GM12874 (cell line): ENCODE measurements around the gene TSC2.
A peak's percentile ranks its signal among the peaks of the same experiment; 100 is the strongest.

Experiments
- CTCF ChIP-seq: IDR thresholded peaks from 2 replicates; pipeline ENCODE4 v1.5.1; 2011; ENCODE audit warnings: low read depth, mild to moderate bottlenecking, control low read depth, low read length, moderate library complexity; ENCODE audit not compliant: insufficient read depth

The TSC2 gene

GRCh38 chr16:2046893-2047329, 874 bp upstream of the TSC2 start:
- no peak for TF ChIP-seq CTCF

DNA sequence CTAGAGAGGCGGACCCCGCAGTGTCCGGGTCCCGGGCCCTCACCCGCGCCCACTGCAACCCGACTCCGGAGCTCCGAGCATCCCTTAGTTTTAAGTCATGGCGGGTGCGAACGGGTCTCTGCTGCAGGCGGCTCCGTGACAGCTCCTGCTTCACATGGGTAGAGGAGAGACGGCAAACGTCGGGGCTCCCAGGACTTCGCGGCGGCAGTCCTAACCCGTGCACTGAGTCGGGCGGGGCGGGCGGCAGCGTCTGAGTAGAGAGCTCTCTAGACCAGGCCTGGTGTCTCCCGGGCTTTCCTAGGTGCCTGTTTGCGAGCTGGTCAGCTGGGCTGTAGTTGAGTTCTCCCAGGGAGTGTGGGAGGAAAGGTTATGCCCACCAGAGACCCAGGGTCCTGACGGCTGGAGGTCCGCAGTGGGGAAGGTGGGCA, 345 bp downstream of the TSC2 start:
- no peak for TF ChIP-seq CTCF

GRCh38 chr16:2053211-2053610, 5.4 kb downstream of the TSC2 start:
- no peak for TF ChIP-seq CTCF

DNA sequence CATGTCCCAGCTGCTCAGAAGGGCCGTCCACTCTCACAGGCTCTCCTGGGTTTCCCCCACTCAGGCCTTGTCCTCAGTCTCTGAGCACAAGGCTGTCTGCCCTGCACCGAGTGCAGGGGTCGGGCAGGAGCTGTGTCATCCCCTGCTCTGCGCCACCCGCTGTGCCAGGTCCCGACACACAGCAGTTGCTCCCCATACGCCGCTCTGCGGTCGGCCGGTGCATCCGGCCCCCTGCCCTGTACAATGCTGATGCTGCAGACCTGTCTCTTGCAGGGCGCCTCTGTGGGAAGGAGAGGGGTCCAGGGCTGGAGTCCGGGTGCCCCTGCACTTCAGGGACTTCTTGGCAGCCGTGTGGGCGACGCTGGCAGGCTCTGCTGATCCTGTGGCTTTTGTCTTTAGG, 6.1 kb downstream of the TSC2 start:
- no peak for TF ChIP-seq CTCF

DNA sequence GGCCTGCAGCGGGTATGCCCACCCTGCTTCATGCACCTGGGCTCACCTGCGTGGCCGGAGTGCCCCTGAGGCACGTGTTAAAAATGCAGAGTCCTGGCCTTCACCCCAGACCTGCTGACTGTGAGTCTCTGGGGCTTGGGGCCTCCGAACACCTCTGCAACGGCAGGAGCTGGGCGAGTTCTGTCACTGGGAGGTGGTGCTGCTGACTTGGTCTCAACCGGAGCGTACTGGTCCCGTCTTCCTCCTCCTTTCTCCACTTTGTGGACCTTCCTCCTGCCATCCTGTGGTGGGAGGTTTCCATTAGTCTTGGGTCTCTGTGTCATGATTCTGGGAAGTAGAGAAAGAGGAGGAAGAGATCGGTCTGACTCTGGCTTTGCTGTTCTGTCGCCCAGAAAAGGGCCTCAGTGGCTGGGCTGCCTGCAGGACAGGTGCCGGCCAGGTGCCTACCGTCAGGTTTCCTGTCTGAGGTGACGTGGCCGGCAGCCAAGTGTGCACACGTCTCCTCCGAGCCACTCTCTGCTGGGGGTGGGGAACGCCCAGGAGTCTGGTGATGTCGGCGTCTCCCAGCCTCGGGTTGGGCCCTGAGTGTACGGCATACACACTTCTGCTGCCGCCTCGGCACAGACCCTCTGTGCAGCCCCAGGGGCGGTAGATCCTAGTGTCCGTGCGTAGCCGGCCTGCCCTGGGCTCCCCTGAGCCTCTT, 6.9 kb downstream of the TSC2 start:
- TF ChIP-seq CTCF, result no peak

DNA sequence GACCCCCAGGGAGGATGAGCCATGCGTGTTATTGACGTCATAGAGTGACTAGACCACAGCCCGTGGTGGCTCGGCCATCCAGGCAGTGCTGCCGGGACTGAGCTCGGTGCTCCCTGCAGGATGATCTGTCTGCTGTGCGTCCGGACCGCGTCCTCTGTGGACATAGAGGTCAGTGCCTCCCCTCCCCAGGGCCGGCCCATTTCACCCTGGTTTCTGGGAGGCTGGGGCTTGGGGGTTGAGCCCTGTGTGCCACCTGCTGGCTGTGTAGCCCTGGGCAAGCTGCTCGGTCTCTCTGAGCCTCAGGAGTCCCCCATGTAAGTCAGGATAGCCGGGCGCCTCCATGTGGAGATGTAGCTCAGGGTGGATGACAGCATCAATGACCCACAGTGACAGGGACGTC, 8.3 kb downstream of the TSC2 start:
- TF ChIP-seq CTCF, result 0 out of 2 replicates have a peak, but pooled peaks have one; percentile 6

GRCh38 chr16:2056681-2057407, 9.1 kb downstream of the TSC2 start:
- no peak for TF ChIP-seq CTCF
